Activated CD8-positive, alpha-beta memory T cell treated with anti-CD3 and anti-CD28 coated beads, Interleukin-2, amount 50 U/mL, for 1 hour (primary cell): Measurements from ENCODE around the gene SPDYA.

Source experiments
- DNase-seq: peaks from one replicate; pipeline ENCODE4 v3.0.0-alpha.2; 2020; ENCODE audit errors: extremely low read depth

Gene SPDYA

DNA sequence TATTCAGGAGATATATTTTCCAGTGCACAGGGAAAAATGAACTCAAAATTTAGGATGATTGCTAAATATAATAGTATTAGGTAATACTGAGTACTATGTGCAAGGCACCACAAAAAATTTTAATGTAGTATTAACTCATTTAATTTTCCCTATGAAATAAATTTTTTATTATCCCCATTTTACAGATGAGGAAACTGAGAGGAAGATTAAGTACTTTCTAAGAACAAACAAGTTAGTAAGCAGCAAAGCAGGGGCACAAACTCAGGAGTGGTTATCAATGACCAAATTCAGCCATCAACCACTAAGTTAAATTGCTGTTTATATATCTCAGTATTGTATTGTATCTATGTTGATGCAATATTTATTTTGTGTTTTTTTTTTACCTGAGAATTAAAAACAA, 14.2 kb downstream of the SPDYA start:
- no peak for DNase-seq

DNA sequence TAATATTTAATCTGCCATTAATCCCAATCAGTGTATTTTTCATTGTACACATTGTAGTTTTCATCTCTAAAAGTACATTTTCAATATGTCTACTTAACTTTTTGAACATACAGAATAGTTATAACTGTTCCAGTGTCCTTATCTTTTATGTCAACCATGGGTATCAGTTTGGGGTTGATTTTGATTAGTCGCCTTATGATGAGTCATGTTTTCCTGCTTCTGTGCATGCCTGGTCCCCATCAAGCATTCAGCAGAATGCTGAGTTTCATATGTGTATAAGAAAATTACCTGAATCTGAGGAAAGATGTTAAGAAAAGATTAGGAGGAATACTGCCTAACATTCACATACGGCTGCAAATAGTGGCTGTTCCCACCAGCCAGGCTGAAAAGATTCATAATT, 17.7 kb downstream of the SPDYA start:
- no peak for DNase-seq

DNA sequence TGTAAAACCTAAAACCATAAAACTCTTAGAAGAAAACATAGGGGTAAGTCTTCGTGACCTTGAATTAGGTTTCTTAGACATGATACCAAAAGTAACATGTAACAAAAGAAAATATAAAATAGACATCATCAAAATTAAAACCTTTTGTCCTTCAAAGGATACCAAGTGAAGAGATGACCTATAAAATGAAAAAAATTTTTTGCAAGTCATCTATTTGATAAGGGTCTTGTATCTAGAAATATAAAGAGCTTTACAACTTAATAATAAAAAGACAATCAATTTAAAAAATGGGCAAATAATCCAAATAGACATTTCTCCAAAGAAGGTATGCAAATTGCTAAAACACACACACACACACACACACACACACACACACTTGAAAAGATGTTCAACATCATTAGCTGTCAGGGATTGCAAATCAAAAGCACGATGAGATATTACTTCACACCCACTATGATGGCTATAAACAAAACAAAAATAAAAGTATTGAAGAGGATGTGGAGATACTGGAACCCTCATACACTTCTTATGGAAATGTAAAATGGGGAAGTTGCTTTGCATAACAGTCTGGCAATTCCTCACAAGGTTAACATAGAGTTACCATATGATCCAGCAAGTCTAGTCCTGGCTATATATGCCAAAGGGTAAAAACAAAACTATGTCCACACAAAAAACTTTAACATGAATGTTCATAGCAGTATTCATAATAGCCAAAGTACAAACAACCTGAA, 23.3 kb downstream of the SPDYA start:
- DNase-seq, result no peak

DNA sequence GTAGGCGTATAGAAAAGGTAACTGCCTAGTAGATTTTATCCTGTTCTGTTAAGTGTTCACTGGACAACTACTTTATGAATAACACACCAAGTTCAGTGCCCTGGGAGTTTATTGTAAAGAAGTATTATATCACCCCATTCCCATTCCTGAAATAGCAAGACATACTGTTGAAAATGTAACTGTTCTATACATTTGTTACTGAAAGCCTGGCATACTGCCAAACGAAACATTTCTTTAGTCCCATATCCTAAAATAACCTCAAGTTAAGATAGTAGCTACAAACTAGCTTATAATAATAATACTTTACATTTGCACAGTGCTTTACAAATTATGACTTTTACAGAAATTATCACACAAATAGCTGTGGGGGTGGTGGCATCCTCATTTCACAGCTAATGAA, 25.1 kb downstream of the SPDYA start:
- no peak for DNase-seq

DNA sequence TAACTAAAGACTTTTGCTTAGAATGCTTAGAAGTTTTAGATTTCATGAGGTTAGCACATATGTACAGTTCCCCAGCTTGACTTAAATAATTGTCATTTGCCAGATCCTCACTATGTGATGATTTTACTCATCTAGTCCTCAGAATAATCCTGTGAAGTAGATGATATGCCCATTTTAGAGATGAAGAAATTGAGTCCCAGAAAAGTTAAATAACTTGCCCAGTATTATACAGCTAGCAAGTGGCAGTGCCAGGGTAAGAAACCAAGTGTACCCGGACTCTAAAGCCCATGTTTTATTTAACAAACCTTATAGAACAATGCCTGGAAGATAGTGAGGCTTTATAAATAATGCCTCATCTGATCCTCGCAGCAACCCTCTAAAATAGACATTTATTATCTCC, 28.3 kb downstream of the SPDYA start:
- DNase-seq, result no peak

DNA sequence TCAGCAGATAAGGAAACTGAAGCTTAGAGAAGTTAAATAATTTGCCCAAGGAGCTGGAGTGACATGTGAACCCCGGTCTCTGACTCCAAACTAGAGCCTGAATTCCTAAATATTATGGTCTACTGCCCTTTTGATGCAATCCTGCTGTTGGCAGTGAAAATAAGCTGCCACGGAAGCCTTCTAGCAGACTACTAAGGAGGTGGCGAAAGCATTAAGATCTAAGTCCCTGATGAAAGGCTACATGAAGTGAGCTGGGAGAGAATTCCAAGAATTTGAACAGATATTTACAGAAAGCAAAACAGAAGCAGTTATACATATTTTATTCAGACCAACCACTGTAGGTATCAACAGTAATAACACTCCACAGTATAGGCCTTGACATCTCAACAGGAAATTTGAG, 31.4 kb downstream of the SPDYA start:
- no peak for DNase-seq

DNA sequence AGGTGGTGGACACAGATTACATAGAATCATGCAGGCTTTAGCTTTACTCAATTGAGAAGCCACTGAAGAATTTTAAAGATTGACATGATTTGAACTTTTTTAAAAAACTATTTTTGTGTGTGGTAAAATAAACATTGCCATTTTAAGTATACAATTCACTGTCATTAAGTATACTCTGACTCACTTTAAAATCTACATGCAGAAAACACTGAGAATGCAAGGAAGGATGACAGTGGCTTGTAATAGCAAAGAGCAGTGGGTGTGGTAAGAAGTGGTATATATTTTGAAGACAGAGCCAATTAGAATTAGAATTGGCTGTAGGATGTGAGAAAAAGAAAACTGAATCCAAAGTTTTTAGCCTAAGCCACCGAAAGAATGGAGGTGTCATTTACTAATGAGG, 44.6 kb downstream of the SPDYA start:
- no peak for DNase-seq

DNA sequence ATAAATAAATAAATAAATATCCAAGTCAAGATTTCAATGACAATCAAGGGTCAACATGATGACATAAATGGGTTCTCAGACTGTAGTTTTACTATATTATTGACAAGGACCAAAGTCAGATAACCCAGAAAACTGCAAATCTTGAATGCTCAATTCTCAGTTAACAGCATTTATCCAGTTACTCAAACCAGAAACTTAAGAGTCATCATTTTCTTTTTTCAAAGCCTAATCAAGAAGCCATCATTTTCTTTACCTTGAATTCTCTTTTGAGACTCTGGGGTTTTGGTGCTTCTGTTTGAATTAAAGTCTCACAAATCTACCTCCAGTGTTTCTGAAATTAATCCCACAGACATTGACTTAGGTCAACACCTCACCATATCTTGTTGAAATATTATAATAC, 45.3 kb downstream of the SPDYA start:
- DNase-seq, result no peak

DNA sequence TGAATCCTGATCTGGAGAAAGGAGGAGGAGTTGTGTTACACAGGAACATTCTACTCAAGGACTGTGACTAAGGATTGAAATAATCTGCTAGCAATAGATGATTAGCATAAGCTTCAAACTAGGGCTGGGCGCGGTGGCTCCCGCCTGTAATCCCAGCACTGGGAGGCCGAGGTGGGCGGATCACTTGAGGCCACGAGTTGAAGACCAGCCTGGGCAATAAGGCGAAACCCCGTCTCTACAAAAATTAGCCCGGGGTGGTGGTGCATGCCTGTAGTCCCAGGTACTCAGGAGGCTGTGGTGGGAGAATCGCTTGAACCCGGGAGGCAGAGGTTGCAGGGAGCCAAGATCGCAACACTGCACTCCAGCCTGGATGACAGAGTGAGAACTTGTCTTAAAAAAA, 58.0 kb downstream of the SPDYA start:
- DNase-seq, result no peak

DNA sequence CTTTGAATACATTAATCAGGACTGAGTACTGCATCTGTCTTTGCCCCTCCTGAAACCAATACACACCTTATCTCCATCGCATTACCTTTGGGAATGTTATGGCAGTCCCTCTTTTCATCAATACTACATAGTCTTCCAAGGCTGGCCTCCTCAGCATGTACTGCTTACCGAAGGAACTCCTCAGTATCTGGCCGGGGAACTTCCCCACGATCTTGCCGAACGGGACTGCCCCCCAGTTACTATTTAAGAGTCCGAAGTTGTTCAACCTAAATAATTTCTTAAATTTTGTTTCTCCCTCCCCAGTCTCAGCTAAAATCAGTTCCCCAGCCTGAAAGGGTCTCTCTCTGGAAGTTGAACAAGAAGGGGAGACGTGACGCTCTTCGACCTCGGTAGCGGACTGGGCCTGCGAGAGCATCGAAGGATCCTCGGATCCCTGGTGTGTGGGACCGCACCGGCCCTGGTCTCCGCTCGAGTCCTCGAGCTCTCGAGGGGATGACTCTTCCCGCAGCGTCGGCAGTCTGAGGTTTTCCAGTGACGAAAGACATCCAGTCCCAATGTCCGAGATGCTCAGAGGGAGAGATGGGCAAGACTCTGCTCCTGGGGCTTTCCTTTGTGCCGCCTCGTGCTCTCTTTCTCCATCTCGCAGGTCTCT, 59.0 kb downstream of the SPDYA start:
- DNase-seq, result no peak

DNA sequence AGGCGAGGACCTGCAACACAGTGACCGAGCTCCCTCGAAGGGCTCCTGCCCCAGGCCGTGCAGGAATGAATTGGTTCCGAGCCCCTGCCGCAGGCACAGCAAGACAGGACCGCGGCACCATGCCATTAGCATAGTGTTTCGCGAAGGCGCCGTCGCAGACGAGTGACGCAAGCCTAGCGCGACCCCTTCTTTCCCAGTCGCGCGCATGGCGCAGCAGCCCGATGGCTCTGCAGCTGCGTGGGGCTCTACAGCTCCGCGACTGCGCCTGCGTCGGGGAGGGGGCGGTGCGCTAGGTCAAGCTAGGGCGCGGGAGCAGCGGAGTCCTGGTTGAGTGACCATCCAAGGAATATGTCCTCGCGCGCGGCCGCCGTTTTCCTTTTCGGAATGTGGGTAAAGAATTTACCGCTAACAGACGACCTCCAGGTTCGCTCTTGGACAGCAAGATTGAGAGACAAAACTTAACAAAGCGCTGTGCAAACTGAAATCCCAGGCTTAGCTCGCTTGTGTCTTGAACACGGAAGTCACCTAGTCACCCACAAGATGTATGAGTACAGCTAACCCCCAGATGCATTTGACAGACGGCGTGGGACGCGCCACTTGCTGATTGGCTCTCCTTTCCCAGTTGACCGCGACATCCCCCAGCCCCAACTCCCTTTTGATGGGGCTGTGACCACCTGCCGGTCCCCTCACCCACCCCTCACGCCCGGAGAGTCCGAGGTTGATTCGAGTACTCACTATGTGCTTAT, 59.7 kb downstream of the SPDYA start, which contains the start of gene TRMT61B:
Gene TRMT61B, minus strand, starts transcription at position 164 of the 746 bp plus-strand sequence. Its CDS starts 32 bp downstream, at position 132.
- peak; percentile 87 for DNase-seq

DNA sequence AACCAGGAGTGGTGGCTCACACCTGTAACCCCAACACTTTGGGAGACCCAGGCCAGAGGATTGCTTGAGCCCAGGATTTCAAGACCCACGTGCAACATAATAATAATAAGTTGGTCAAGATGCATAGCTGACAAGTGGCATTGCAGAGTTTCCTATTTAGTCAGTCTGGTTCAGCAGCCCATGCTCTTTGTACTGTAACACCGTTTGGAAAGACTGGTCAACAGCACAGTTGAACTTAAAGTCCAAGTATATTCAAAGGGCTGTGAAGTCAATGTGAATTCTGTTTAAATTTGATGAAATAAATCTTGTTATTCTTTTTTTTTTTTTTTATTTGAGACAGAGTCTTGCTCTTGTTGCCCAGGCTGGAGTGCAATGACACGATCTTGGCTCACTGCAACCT, 61.0 kb downstream of the SPDYA start:
- DNase-seq, result no peak

DNA sequence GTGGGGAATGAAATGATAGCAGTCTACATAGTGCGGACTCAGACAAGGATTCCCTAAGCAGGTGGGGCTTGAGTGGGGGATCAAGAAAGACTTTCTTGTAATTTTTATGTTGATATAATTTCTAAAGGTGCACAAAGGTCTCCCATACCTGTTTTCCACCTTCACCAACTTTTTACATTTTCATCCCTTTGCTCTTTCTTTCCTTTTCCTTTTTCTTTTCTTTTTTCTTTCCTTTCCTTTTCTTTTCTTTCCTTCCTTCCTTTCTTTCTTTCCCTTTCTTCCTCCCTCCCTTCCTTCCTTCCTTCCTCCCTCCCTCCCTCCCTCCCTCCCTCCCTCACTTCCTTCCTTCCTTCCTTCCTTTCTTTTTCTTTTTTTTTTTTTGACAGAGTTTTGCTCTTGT, 69.6 kb downstream of the SPDYA start:
- no peak for DNase-seq

DNA sequence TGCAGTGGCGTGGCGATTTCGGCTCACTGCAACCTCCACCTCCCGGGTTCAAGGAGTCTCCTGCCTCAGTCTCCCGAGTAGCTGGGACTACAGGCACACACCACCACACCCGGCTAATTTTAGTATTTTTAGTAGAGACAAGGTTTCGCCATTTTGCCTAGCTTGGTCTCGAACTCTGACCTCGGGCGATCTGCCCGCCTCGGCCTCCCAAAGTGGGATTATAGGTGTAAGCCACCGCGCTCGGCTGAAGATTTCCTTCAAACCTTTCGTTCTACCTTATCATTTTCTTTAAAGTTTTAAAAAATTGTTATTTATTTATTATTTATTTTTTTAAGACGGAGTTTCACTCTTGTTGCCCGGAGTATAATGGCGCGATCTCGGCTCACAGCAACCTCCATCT, 82.9 kb downstream of the SPDYA start:
- DNase-seq, result no peak

DNA sequence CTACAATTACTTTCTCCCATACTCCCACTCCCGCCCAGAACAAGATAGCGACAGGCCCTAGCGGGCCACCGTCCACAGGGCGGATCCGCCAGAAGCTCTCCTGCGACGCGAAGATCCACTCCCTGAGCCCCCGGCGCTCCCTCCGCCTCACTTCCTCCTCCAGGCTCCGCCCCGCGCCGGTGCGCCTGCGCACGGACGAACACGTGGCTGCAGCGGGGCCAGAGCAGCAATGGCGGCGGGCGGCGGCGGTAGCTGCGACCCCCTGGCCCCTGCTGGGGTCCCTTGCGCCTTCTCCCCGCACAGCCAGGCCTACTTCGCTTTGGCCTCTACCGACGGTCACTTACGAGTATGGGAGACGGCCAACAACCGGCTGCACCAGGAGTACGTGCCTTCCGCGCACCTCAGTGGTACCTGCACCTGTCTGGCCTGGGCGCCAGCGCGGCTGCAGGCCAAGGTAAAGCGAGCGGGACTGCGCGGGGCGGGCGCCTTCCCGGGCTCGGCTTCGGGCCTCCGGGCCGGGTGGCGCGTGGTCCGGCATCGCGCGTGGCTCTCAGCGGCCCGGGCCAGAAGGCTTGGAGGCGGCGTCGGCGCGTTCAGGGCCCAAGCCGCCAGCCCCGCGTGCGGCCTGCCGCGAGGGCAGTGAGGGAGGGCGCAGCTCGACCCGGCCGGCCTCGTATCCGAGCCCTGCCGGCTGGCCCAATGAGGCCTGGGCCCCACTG, 84.0 kb downstream of the SPDYA start, which contains the start of gene WDR43:
Gene WDR43, plus strand, starts transcription at position 198 of the 719 bp plus-strand sequence. Its CDS starts 32 bp downstream, at position 230.
- DNase-seq, result peak; percentile 88

DNA sequence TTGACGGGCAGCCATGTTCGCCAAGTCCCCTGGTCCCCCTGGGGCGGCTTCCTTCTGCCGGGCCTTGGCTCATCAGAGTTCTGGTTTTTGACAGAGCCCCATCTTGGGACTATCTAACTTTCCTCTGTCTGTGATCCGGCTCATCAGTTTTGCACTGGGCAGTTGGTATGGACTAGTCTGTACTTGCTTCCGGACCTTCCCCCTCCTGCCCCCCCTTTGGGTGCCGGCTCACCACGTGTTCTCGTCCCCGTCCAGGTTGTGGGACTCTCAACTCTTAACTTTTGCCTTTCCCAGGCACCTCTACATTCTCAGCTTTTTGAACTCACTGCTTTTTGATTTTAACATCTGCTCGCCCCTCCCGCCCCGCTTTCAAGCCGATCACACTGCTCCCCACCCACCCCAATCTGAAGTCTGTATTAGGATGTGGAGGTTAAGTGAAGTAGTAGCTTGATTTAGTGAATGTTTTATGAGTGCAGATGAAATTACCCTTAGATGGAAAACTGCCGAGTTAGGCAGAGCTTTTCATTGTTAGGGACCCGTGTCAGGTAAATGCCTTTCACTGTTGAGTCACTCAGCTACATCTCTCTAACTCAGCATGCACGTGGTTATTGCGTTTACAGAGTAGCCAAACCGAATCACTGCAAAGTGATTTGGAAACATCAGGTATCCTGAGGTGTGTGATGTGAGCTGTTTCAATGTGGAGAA, 84.7 kb downstream of the SPDYA start:
- DNase-seq, result no peak

DNA sequence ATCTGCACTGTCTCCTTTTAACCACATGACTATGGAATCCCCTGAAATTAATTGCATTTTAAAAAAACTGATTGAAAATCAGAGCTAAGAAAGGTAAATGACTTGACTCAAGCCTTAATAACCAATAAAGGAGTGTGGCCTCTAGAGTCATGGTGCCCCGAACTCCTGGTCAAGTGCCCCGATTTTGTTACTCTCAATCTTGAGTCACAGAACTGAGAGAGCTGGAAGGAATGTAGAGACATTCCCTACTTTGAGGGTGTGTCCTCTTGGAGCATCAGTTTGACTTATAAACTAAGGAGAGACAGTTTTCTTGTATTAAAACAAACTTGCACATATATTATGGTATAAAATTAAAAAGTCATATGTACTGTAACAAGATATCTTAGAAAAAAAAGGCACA, 86.3 kb downstream of the SPDYA start:
- no peak for DNase-seq

DNA sequence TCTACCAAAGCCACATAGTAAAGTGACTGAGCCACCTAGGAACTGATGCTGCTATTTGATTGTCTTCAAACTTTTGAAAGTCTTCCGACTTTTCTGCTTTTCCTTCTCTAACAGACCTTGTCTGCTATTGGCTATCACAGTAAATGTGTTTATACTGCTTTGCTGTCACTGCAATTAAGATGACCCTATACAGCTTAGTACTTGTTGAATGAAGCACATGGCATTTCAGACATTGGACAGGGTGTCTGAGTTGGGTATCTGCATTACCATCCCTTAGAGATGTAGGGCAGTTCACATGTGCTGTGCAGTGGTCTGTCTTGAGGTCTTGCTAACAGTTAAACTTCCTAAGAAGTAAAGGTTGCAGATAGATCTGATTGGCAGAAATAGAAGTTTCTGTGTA, 87.4 kb downstream of the SPDYA start:
- no peak for DNase-seq
